HG02571 (cell line): Measurements from ENCODE around the gene MMEL1.

ENCODE experiments used
- ATAC-seq: cut with Tn5 transposase; IDR thresholded peaks from one replicate; pipeline ENCODE4 v1.9.1; 2021; ENCODE audit warnings: mild to moderate bottlenecking, moderate library complexity; ENCODE audit not compliant: unreplicated experiment

Gene MMEL1

DNA sequence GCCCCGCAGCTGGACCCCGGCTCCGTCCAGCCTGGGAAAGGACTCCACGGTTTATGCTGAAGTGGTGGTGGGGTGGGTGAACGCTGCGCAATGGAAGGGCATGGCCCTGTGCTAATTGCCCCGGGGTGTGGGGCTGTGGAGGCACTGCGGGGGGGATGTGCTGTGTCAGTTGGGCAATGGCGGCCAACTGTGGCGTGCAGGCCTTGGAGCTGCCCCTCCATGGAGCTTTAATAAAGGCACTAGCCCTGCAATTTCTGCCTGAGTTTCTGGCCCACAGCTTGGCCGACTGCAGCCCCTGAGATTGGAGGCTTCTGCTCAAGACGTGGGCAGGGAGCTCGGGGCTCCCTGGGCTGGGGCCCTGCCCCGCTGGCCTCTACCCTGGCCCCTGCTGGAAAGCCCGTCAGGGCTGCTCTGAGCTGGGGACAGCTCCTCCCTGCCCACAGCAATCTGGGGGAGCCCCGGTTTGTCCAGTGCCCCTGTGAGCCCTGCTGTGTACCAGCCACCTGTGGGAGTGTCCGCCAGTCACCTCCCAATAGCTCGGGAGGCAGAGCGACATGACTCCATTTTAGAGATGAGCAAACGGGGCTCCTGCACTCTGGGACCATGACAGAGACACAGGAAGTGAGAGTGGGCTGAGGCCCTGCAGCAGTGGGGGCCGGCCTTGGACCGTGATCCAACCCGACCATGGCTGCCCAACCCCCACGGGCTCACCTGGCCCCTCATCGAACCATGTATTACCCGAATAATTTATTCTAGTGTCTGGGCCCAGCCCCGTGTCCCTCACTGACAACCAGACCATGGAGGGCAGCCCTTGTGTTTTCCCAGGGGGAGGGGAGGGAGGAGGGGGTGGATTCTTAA is 85.4 kb downstream of the MMEL1 start:
- no peak for ATAC-seq

DNA sequence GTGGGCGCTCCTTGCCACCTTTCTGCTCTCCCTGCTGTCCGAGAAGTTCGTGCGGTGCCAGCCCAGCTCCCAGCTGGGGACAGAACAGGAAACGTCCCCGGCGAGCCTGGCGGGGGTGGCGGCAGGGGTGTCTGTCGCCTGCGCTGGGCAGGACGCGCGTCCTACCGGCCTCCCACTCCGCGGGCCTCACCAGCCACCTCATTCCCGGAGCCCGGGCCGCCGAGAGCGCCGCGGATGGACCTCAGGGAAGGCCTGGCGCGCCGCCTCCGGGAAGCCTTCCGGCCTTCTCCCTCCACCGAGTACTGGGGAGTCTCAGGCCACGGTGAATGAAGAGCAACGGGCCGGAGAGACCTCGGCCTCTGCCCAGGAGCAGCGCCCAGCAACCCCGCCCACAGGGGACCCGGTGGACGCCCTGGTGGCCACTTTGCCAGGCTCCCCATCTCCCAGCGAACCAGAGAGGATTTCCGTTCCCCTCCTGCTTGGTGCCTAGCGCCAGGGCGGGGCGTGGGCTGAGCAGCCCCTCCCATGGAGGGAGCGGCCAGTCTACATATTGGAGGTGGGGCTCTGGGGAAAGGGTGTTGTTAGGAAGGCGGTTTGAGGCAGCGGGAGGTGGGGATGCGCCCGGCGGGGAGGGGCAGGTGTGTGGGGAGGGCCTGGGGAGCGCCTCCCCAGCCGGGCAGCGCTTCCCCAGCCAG is 86.2 kb downstream of the MMEL1 start:
- ATAC-seq = peak; percentile 20

DNA sequence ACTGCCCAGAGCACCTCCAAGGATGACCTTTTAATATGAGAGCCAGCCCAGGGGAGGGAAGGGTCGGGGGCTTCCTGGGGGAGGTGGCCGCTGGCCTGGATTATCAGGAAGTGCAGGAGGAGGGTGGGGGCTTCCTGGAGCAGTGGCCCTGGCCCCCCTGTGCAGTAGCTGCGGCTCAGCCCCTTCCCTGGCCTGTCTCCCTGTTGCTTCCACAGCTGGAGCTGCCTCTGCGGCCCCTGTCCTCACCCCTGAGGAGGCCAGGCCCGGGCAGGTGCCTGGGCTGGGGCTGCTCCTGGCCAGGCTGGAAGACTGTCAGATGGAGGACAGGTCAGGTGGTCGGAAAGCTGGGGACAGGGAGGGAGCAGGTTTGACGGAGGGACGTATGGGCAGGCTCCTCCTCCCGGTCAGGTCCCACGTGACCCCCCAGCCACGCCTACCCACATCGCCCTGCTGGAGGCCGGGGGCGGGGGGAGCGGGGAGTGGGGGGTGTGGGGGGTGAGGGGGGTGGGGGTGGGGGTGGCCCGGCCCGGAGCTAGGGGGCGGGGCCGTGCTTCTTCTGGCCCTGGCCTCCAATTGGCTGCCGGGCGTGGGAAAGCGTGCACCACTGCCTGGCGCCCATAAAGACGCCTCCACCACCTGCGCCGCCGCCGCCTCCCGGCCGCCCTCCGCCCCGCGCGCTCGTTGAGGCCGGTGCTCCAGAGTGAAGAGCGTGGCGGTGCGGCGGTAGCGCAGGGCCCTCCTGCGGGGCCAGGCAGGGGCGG is 86.9 kb downstream of the MMEL1 start:
- ATAC-seq = peak; percentile 34

DNA sequence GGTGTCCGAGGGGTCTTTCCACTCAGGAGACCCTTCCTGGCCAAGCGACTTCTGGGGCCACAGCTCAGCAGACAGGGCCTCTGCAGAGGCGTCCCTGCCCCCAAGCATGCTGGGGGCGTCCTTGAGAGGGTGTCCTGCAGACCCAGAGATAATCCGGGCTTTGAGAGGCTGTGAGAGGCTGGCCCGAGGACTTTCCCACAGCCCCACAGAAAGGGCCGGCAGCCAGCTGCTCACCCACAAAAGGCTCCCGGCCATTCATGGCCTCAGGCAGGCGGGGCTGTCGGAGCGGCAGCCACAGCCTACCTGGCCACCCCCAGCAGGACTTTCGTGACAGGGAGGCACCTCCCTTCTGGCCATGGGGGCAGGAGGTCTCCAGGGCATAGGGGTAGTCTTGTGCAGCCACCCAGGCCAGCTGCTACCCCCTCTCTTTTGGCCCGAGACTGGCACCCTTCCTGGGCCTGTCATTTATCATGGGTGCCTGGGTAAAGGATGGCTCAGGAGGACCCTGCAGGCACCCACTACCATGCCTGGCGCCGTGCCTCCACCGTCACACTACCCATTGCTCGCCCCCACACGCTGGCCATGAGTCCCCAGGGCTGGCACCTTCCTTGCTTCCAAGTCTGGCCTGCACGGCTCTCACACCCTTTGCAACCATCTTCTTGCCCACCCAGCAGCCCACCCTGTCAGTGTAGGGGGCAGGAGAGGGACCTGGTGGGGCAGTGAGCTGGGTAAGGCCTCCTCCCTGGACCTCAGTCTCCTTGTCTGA is 87.8 kb downstream of the MMEL1 start:
- ATAC-seq = no peak

DNA sequence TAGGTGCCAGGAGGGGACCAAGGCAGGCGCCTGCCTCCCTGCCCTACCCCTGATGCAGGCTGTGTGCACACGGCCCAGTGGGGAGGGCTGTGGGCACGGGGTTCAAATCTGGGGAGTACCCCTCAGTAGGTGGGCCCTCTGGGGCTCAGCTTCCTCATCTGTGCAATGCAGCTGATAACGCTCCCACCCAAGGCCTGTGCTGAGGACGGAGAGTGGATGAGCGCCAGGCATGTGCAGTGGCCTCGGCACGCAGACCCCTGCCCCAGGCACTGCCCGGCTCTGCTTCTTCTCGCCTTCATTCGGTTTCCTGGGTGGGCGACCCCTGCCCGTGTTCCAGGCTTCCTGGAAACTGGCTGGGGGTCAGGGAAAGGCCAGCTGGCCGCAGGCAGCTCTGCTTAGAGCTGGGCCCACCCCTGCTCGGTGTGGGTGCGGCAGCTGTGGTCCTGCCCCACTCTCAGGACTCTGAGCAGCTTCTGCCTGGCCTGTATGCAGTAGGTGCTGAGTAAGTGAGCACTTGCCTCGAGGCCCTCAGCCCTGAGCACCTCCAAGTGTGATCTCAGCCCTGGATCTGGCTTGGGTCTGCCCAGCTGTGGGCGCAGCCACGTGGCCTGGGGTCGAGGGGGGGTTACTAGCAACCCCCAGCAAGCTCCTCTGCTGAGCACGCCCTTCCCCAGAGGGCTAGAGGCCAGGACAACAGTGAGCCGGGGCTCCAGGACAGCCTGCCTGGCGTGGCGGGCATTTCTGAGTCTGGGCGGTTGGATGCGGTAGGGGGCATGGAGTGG is 88.5 kb downstream of the MMEL1 start:
- ATAC-seq = no peak

DNA sequence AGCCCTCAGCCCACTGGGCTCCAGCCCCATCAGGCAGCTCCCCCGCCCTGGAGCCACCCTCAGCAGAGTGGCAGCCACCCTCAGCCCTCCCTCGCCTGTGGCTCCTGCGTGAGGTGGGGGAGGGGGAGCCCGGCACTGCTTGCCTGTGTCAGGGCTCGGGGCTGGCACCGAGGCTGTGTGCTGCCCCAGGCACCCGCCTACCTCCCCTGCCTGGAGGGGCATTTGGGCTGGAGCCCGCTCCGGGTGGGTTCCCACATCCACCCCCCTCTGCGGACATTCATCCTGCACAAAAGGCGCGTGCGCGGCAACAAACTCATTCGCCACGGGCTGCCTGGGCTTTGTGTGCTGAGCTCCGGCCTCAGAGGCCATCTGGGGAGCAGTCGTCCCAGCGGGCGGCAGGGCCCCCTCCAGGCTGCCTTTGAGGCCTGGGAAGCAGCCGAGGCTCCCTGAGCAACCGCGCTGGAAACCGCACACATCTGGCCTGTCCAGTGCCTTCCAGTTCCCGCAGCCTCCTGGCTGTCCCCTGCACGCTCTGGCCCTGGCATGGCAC is 89.2 kb downstream of the MMEL1 start:
- ATAC-seq = no peak

DNA sequence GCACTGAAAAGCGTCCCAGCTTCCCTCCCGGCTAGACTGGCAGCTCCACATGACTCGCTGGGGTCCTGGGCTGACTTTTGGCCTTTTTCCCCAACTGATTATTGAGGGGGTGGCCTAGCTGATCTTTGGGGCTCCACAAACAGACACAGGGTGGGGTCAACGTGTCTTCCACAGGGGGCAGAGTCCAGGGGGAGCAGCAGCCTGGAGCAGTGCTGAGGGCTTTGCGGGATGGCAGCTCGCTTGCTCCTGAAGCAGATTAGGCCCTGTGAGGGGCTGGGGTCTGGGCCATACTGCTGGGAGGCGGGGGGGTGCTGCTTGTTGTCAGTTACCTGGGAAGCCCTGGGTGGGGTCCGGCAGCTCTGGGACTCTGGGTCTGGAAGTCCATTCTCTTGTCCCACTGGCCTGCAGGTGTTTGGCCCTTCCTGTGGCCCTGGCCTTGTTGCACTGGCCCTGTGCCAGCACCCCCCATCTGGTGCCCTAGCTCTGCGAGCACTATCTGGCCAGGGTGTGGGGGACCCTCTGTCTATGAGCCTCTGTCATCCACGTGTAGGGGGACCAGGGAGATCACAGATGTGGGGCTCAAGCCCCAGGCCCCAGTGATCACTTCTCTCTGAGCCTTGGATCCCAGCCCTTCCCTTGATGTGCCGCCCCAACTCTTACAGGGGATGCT is 90.4 kb downstream of the MMEL1 start:
- ATAC-seq = no peak

DNA sequence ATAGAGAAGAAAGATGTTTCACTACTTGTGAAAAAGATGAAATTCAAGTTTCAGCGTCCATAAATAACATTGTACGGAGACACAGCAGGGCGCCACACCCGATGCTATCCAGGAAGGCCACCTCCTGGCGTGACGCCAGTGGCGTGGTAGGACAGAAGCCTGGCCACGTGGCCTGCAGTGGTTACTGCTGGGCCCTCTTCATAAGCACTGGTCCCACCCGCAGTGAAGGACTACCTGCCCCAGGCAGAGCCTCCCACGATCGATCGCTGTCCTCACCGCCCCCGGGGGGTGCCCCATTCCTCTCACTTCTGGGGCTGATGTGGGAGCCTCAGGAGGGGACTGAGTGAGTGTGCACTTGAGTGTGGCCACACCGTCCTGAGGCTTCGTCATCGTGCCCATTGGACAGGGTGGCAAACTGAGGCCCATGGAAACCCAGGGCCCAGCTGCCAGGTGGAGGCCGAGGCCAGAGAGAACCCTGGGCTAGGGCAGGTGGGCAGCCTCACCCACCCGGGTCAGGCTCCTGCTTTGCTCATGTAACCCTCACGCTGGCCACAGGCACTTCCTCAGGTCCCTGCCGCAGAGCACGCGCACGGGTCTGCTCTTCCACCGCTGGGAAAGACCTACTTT is 91.1 kb downstream of the MMEL1 start:
- ATAC-seq = no peak

DNA sequence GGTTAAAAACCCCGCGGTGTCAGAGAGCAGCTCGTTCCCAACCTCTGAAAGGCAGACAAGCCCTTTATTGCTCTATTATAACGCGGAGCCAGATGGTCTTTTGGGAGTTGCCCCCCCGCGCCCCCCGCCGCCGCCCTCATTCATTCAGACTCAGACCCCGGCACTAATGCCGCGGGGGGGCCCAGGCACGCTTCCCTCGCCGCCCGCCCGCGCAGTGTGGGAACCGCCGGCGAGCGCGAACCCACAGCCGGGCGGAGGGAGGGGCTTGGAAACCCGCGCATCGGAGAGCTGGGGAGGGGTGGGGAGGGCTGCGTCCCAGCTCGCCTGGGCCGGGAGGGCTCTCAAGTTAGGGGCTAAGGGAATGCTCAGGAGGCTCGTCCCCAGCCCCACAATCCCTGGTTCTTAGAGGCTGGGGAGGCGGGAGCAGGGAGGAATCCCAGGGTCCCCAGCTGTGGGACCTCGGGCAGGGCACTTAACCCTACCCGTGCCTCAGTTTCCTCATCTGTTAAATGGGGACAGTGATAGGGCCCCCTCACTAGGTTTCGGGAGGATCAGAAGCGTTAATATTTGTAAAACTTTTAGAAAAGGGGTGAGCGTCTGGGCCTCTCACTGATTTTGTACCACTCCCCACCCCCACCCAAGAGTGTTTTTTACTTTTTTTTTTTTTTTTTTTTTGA is 91.9 kb downstream of the MMEL1 start:
- ATAC-seq = no peak
